Measurements from ENCODE around the gene IFNL1. TPM values are rescaled to one million over a fixed set of nuclear protein-coding genes. Genes with fewer than 3 reads are reported as not detected.

Gene IFNL1
- total RNA-seq, 1 donor from 2014 or later, result not detected

- Mint-ChIP-seq H3K4me3 (no peak overlapping the region), H3K27me3 (ENCODE audit: insufficient read depth, low read depth) (peaks cover 13% of the 10 kb centered on the region)
- H3K79me2 ChIP-seq (ENCODE audit: low read depth), result no peaks in the 10 kb centered on the region
Measured at GRCh38 chr19:39297931-39298634, 1.9 kb downstream of the IFNL1 start.

GRCh38 chr19:39299404-39299803, 3.2 kb downstream of the IFNL1 start:
- no peaks in the 10 kb centered on the region for H3K9me3 Mint-ChIP-seq
- TF ChIP-seq EZH2 (IDR thresholded peaks at IDR 0.05) (no peak), EZH2phosphoT487 (IDR thresholded peaks at IDR 0.05) (no peak)
- H2AFZ ChIP-seq (replicated peaks), result no peak overlapping the region
- no peaks in the 10 kb centered on the region for H3K79me2 ChIP-seq (ENCODE audit: low read depth)
- no peaks in the 10 kb centered on the region for H3K9me3 ChIP-seq (ENCODE audit: low read depth)
- no peak overlapping the region for H3K27ac ChIP-seq
- peaks cover 14% of the 10 kb centered on the region for H3K27me3 Mint-ChIP-seq (ENCODE audit: insufficient read depth, low read depth)
- H3K4me3 ChIP-seq, result no peak overlapping the region
- H3K4me1 Mint-ChIP-seq, result peaks cover 6% of the 10 kb centered on the region
- H3K27me3 ChIP-seq, result peaks cover 27% of the 10 kb centered on the region
- no peaks in the 10 kb centered on the region for H3K36me3 ChIP-seq
- no peak overlapping the region for H3K4me2 ChIP-seq
- no peaks in the 10 kb centered on the region for H3K4me1 ChIP-seq
- H3K27ac Mint-ChIP-seq, result no peak overlapping the region
- no peak for DNase-seq (ENCODE audit: low spot score)
- no peak overlapping the region for H3K9ac ChIP-seq
- H4K20me1 ChIP-seq (ENCODE audit: low read depth), result no peaks in the 10 kb centered on the region
- H3K4me3 Mint-ChIP-seq, result no peak overlapping the region
- H3F3A ChIP-seq (ENCODE audit: low read depth), result no peaks in the 10 kb centered on the region
- no peaks in the 10 kb centered on the region for H3K36me3 Mint-ChIP-seq

More at GRCh38 chr19:39297931-39298634, 1.9 kb downstream of the IFNL1 start:
- Histone ChIP-seq H3K9me3 (ENCODE audit: low read depth) (no peaks in the 10 kb centered on the region), H4K20me1 (ENCODE audit: low read depth) (no peaks in the 10 kb centered on the region), H3K27ac (no peak overlapping the region), H3K27me3 (peaks cover 27% of the 10 kb centered on the region), H2AFZ (replicated peaks) (no peak overlapping the region), H3K36me3 (no peaks in the 10 kb centered on the region), H3K4me1 (no peaks in the 10 kb centered on the region), H3K4me2 (no peak overlapping the region), H3F3A (ENCODE audit: low read depth) (no peaks in the 10 kb centered on the region), H3K4me3 (no peak overlapping the region), H3K9ac (no peak overlapping the region)
- no peaks in the 10 kb centered on the region for H3K9me3 Mint-ChIP-seq
- TF ChIP-seq EZH2 (IDR thresholded peaks at IDR 0.05), result no peak
- H3K36me3 Mint-ChIP-seq, result no peaks in the 10 kb centered on the region
- DNase-seq (ENCODE audit: low spot score), result no peak
- peaks cover 1% of the 10 kb centered on the region for H3K4me1 Mint-ChIP-seq
- H3K27ac Mint-ChIP-seq, result no peak overlapping the region

- H3K27ac ChIP-seq, result no peak overlapping the region
- H3K79me2 ChIP-seq (ENCODE audit: low read depth), result no peaks in the 10 kb centered on the region
- no peaks in the 10 kb centered on the region for H3K9me3 ChIP-seq (ENCODE audit: low read depth)
- no peak for TF ChIP-seq CTCF (IDR thresholded peaks at IDR 0.05)
- TF ChIP-seq EZH2phosphoT487 (IDR thresholded peaks at IDR 0.05), result no peak
- no peak for TF ChIP-seq EZH2 (IDR thresholded peaks at IDR 0.05)
- H3F3A ChIP-seq (ENCODE audit: low read depth), result no peaks in the 10 kb centered on the region
- no peak for DNase-seq (ENCODE audit: low spot score)
- H2AFZ ChIP-seq (replicated peaks), result no peak overlapping the region
- peaks cover 6% of the 10 kb centered on the region for H3K4me1 Mint-ChIP-seq
- H3K9me3 Mint-ChIP-seq, result no peaks in the 10 kb centered on the region
- H3K36me3 Mint-ChIP-seq, result no peaks in the 10 kb centered on the region
- H3K27me3 ChIP-seq, result peaks cover 30% of the 10 kb centered on the region
- H3K27ac Mint-ChIP-seq, result no peak overlapping the region
- H3K36me3 ChIP-seq, result no peaks in the 10 kb centered on the region
- H3K4me1 ChIP-seq, result peaks cover 1% of the 10 kb centered on the region
- H3K9ac ChIP-seq, result no peak overlapping the region
- H3K27me3 Mint-ChIP-seq (ENCODE audit: insufficient read depth, low read depth), result peaks cover 16% of the 10 kb centered on the region
- H4K20me1 ChIP-seq (ENCODE audit: low read depth), result no peaks in the 10 kb centered on the region
- no peak overlapping the region for H3K4me3 Mint-ChIP-seq
- no peak overlapping the region for H3K4me3 ChIP-seq
- no peak overlapping the region for H3K4me2 ChIP-seq
Measured at GRCh38 chr19:39299832-39300231, 3.6 kb downstream of the IFNL1 start.

- H3K9me3 Mint-ChIP-seq, result no peaks in the 10 kb centered on the region
Measured at GRCh38 chr19:39301021-39301420, 4.8 kb downstream of the IFNL1 start.

More at GRCh38 chr19:39301021-39301420, 4.8 kb downstream of the IFNL1 start:
- no peaks in the 10 kb centered on the region for H3K36me3 Mint-ChIP-seq
- DNase-seq (ENCODE audit: low spot score), result no peak
- H3K9me3 ChIP-seq (ENCODE audit: low read depth), result no peaks in the 10 kb centered on the region
- no peaks in the 10 kb centered on the region for H3K36me3 ChIP-seq
- H3K27ac ChIP-seq, result no peak overlapping the region
- H3K4me2 ChIP-seq, result no peak overlapping the region
- peaks cover 6% of the 10 kb centered on the region for H4K20me1 ChIP-seq (ENCODE audit: low read depth)
- H3K27me3 Mint-ChIP-seq (ENCODE audit: insufficient read depth, low read depth), result peaks cover 16% of the 10 kb centered on the region
- H3K79me2 ChIP-seq (ENCODE audit: low read depth), result no peaks in the 10 kb centered on the region
- H2AFZ ChIP-seq (replicated peaks), result no peak overlapping the region
- H3F3A ChIP-seq (ENCODE audit: low read depth), result peaks cover 6% of the 10 kb centered on the region
- H3K27ac Mint-ChIP-seq, result no peak overlapping the region
- H3K4me1 ChIP-seq, result peaks cover 6% of the 10 kb centered on the region
- H3K4me3 ChIP-seq, result no peak overlapping the region
- H3K4me1 Mint-ChIP-seq, result peaks cover 10% of the 10 kb centered on the region
- TF ChIP-seq EZH2 (IDR thresholded peaks at IDR 0.05) (no peak), CTCF (IDR thresholded peaks at IDR 0.05) (no peak), EZH2phosphoT487 (IDR thresholded peaks at IDR 0.05) (no peak)
- peaks cover 42% of the 10 kb centered on the region for H3K27me3 ChIP-seq
- no peak overlapping the region for H3K9ac ChIP-seq
- no peak overlapping the region for H3K4me3 Mint-ChIP-seq

Measured in neural progenitor cell (in vitro differentiated cells).